GM12874 (cell line): ENCODE results near the gene PDILT.

Experiments
- CTCF ChIP-seq: IDR thresholded peaks from 2 replicates; pipeline ENCODE4 v1.5.1; 2011; ENCODE audit warnings: low read depth, mild to moderate bottlenecking, control low read depth, low read length, moderate library complexity; ENCODE audit not compliant: insufficient read depth

PDILT gene

GRCh38 chr16:20397468-20398074 lies 7.0 kb downstream of the PDILT start:
- no peak for TF ChIP-seq CTCF

DNA sequence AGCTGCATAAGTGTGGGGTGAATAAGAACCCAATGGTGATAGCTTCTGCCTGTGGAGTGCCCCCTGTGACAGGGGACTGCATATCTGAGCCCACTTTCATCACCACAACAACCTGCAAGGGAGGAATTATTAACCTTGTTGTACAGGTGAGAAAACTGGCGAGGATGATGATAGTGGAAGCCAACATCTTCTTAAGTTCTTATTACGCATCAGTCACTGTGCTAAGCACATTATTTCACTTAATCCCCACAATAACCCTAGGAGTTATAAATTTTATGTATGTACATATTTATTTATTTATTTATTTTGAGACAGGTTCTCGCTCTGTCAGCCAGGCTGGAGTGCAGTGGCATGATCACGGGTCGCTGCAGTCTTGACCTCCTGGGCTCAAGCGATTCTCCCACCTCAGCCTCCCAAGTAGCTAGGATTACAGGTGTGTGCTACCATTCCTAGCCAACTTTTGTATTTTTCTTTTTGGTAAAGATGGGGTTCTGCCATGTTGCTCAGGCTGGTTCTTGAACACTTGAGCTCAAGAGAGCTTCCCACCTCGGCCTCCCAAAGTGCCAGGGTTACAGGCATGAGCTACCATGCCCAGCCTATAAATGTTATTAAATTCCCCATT lies 7.6 kb downstream of the PDILT start:
- no peak for TF ChIP-seq CTCF

DNA sequence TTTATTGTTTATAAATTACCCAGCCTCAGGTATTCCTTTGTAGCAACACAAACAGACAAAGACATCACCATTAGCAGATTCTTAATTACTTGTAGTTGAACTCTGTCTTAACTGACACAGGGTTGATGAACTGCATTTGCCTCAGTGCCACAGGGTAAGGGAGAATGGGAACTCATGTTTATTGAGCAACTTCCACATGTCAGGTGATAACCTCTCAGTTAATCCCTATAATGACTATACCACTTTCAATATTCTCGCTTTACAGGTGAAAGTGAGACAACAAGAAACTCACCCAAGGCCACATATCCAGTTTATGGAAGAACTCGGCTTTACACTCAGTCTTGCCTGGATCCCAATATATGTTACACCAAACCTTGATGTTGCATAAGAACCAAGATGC lies 8.6 kb downstream of the PDILT start:
- TF ChIP-seq CTCF, result no peak

GRCh38 chr16:20393801-20394577 lies 10.5 kb downstream of the PDILT start:
- TF ChIP-seq CTCF, result no peak

DNA sequence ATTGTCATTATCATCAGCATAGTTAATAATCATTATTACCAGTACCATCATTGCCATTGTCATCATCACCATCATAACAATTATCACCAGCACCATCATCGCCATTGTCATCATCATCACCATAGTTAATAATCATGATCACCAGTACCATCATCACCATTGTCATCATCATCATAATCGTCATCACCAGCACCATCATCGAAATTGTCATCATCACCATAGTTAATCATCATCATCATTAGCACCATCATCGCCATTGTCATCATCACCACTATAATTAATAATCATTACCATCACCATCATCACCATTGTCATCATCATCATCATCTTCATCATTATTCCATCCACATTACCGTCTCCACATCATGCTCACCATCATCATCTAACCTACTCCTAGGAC lies 13.5 kb downstream of the PDILT start:
- TF ChIP-seq CTCF, result no peak

- TF ChIP-seq CTCF, result no peak
Observed at GRCh38 chr16:20388854-20389253, 15.7 kb downstream of the PDILT start.

DNA sequence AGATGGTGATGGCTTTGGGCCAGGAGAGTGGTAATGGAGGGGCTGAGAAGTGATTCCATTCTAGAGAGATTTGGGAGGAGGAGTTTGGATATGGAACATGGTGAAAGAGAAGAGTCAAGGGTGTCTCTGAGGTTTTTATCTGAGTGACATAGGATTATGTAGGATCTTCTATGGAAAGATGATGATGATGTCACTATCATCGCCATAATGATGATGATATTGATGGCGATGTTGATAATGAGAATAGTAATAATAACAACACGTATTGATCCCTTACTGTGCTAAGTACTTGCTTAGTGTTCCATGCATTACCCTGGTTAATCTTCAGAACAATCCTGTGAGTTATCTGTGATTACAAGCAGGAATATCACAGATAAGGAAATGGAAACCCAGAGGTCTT lies 16.6 kb downstream of the PDILT start:
- no peak for TF ChIP-seq CTCF
